HCT116 (cell line): Measurements from ENCODE around the gene RNASET2. TPM values are rescaled to one million over a fixed set of nuclear protein-coding genes. Genes with fewer than 3 reads are reported as not detected.
"Not testable (repeated sequence)": the region's sequence is repeated elsewhere in the genome, so short reads cannot be mapped to it uniquely, and the experiment has no call there.

Experiments used
- ATAC-seq: fragments of 200-7000 bp; cut with Tn5 transposase; 2 replicates; pipeline ENCODE4 v1.9.1; 2020; ENCODE audit warnings: mild to moderate bottlenecking, moderate library complexity
- BruUV-seq: library from RNA; stranded (reverse); fragments of 400-500 nt; replicated peaks from 2 replicates; lab custom pipeline; 2021; lab: Mats Ljungman, UMichigan
- CTCF ChIA-PET: fragments of 300-600 bp; sonication (Branson Sonifier 250); formaldehyde crosslinking; loops from one replicate; lab custom pipeline; 2021; ENCODE audit warnings: antibody characterized with exemption; lab: Charles Lee
- POLR2A ChIA-PET: fragments of 300-600, 350-600 bp; sonication (Branson Sonifier 250); formaldehyde crosslinking; loops from one replicate; lab custom pipeline; 2021; ENCODE audit warnings: antibody characterized with exemption; lab: Charles Lee
- RAD21 ChIA-PET, 2 experiments: fragments of 300-600 bp; sonication (Branson Sonifier 250); formaldehyde crosslinking; loops; one replicate each; lab custom pipeline; 2023; ENCODE audit warnings: low total read pairs in 2 of 2; ENCODE audit not compliant: uncharacterized antibody in 2 of 2, unreplicated experiment in 2 of 2, low non-redundant PET in 1 of 2; lab: Charles Lee
- DNase-seq: peaks from one replicate; pipeline ENCODE4 v3.0.0-alpha.2; 2010; ENCODE audit warnings: low read depth, low spot score
- H2AFZ ChIP-seq: fragments of 200-600 bp; shearing (Covaris generic), sonication (generic); 2 replicates; pipeline ENCODE4 v1.6.1; 2017; ENCODE audit warnings: low read depth, mixed run types, mixed read lengths, antibody characterized with exemption, low read length; ENCODE audit not compliant: poor library complexity, severe bottlenecking
- H3K27ac ChIP-seq: 2 replicates; pipeline ENCODE4 v1.5.1; 2012; ENCODE audit warnings: low read depth, low read length
- H3K27me3 ChIP-seq: fragments of 200-600 bp; sonication (generic); 2 replicates; pipeline ENCODE4 v1.6.1; 2016; ENCODE audit warnings: mixed run types, low read length, mixed read lengths; ENCODE audit not compliant: insufficient read depth
- H3K36me3 ChIP-seq, 2 experiments: fragments of 200-500 bp in 1 of 2; fragments of 200-600 bp in 1 of 2; sonication (Bioruptor generic) in 1 of 2; sonication (generic) in 1 of 2; 2 replicates each; pipeline versions ENCODE4 v1.5.1 to v1.6.1; 2014 to 2016; ENCODE audit warnings: low read length in 2 of 2, inconsistent platforms in 1 of 2, mixed read lengths in 1 of 2, mixed run types in 1 of 2; ENCODE audit not compliant: insufficient read depth in 2 of 2, control insufficient read depth in 1 of 2
- H3K4me1 ChIP-seq, 2 experiments: fragments of 200-600 bp in 1 of 2; sonication (generic) in 1 of 2; 2 replicates each; pipeline versions ENCODE4 v1.5.1 to v1.6.1; 2012 to 2017; ENCODE audit warnings: low read length in 2 of 2, inconsistent platforms in 1 of 2, mild to moderate bottlenecking in 1 of 2, mixed read lengths in 1 of 2, mixed run types in 1 of 2, moderate library complexity in 1 of 2; ENCODE audit not compliant: insufficient read depth in 2 of 2, control insufficient read depth in 1 of 2
- H3K4me2 ChIP-seq: fragments of 200-600 bp; sonication (generic); 2 replicates; pipeline ENCODE4 v1.6.1; 2017; ENCODE audit warnings: mixed run types, low read length, mixed read lengths
- H3K4me3 ChIP-seq, 2 experiments: fragments of 200-600 bp in 1 of 2; sonication (generic) in 1 of 2; replicated peaks in 1 of 2; 2 replicates each; pipeline ENCODE4 v1.5.1; 2011 to 2016; ENCODE audit warnings: low read length in 2 of 2, control low read depth in 1 of 2, low read depth in 1 of 2, mild to moderate bottlenecking in 1 of 2, mixed read lengths in 1 of 2, mixed run types in 1 of 2
- H3K79me2 ChIP-seq: fragments of 200-600 bp; sonication (generic); 2 replicates; pipeline ENCODE4 v1.6.1; 2017; ENCODE audit warnings: mild to moderate bottlenecking, mixed run types, low read length, moderate library complexity, mixed read lengths; ENCODE audit not compliant: insufficient read depth
- H3K9ac ChIP-seq: fragments of 200-600 bp; sonication (generic); 2 replicates; pipeline ENCODE4 v1.6.1; 2016; ENCODE audit warnings: low read length, mixed read lengths
- H3K9me2 ChIP-seq: fragments of 200-600 bp; sonication (generic), shearing (Covaris generic); 2 replicates; pipeline ENCODE4 v1.6.1; 2017; ENCODE audit warnings: mixed run types, mild to moderate bottlenecking, moderate library complexity; ENCODE audit not compliant: insufficient read depth
- H3K9me3 ChIP-seq, 2 experiments: fragments of 200-500 bp in 1 of 2; fragments of 200-600 bp in 1 of 2; sonication (Bioruptor generic) in 1 of 2; sonication (generic) in 1 of 2; 2 replicates each; pipeline ENCODE4 v1.6.1; 2014 to 2017; ENCODE audit warnings: low read length in 2 of 2, mixed read lengths in 2 of 2, inconsistent platforms in 1 of 2, low read depth in 1 of 2, mild to moderate bottlenecking in 1 of 2, mixed run types in 1 of 2, moderate library complexity in 1 of 2; ENCODE audit not compliant: control insufficient read depth in 1 of 2, insufficient read depth in 1 of 2
- H4K20me1 ChIP-seq: fragments of 200-600 bp; sonication (generic), shearing (Covaris generic); 2 replicates; pipeline ENCODE4 v1.6.1; 2017; ENCODE audit warnings: mixed run types, mild to moderate bottlenecking, moderate library complexity; ENCODE audit not compliant: insufficient read depth
- ELF1 ChIP-seq: IDR thresholded peaks from 2 replicates; pipeline ENCODE4 v1.6.1; 2012; ENCODE audit warnings: low read depth, borderline replicate concordance
- FOSL1 ChIP-seq: IDR thresholded peaks from 2 replicates; pipeline ENCODE4 v1.6.1; 2012; ENCODE audit warnings: low read depth
- JUND ChIP-seq: IDR thresholded peaks from 2 replicates; pipeline ENCODE4 v1.6.1; 2012
- POLR2AphosphoS5 ChIP-seq: IDR thresholded peaks from 2 replicates; pipeline ENCODE4 v1.6.1; 2011; ENCODE audit warnings: mild to moderate bottlenecking, low read depth, low read length, moderate library complexity
- SIN3A ChIP-seq: IDR thresholded peaks from 2 replicates; pipeline ENCODE4 v1.6.1; 2012; ENCODE audit warnings: low read depth
- ZFX ChIP-seq: fragments of 450-650 bp; IDR thresholded peaks from 2 replicates; pipeline ENCODE4 v1.6.1; 2017
- intact Hi-C: fragments of 100-400 bp; cut with micrococcal nuclease; formaldehyde crosslinking; loops from 2 replicates; pipeline ENCODE4 v1.10.0; 2022
- total RNA-seq: library from RNA; stranded (reverse); gene quantifications from one replicate; pipeline ENCODE4 v1.2.1, GENCODE V29; 2021; ENCODE audit not compliant: unreplicated experiment
- TF ChIP-seq, protein P1 (sequence below): IDR thresholded peaks from 2 replicates; pipeline ENCODE4 v1.6.1; 2012
- TF ChIP-seq, protein P2 (sequence below), 3 experiments: fragments of 200-600 bp in 1 of 3; sonication (generic) in 1 of 3; IDR thresholded peaks in 2 of 3; conservative IDR thresholded peaks in 1 of 3; 2 replicates each; pipeline ENCODE4 v1.5.1; 2012 to 2017; ENCODE audit warnings: low read depth in 2 of 3, low read length in 2 of 3, antibody characterized with exemption in 1 of 3, borderline replicate concordance in 1 of 3, control low read depth in 1 of 3, mild to moderate bottlenecking in 1 of 3, mixed read lengths in 1 of 3, mixed run types in 1 of 3, moderate library complexity in 1 of 3; ENCODE audit not compliant: insufficient read depth in 1 of 3

RNASET2 gene
- total RNA-seq, 1 experiment from 2014 or later: 32.8 TPM

DNA sequence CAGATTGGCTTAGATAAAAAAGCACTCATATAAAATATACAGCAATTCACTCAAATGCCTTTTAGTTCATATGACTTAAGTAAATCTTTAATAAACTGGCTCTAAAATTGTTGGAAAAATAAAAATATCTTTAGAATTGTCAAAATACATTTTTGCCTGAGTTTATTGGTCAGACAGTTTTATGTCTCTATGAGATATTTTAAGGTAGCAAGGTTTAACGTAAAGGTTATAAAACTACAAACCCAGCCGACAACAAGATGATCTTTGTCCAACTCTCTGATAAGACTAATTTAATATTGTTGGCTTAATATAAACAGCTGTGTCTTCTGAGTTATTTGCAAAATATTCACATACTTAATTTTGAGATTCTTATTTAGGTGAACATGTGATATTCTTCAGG, 39.5 kb downstream of the RNASET2 start:
- ATAC-seq (no peak), DNase-seq (no peak)
- no peaks in the 10 kb centered on the region for H3K4me1 ChIP-seq
- POLR2A ChIA-PET: no interaction called here
- no peak overlapping the region for H2AFZ ChIP-seq
- no peak overlapping the region for H3K9ac ChIP-seq
- H3K9me3 ChIP-seq: no peaks in the 10 kb centered on the region
- CTCF ChIA-PET: no interaction called here
- H3K79me2 ChIP-seq: no peaks in the 10 kb centered on the region
- TF ChIP-seq, protein P1, sequence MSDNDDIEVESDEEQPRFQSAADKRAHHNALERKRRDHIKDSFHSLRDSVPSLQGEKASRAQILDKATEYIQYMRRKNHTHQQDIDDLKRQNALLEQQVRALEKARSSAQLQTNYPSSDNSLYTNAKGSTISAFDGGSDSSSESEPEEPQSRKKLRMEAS: no peak
- TF ChIP-seq ELF1 (no peak), FOSL1 (no peak), SIN3A (no peak), ZFX (no peak), POLR2AphosphoS5 (no peak), JUND (no peak)
- TF ChIP-seq, protein P2, sequence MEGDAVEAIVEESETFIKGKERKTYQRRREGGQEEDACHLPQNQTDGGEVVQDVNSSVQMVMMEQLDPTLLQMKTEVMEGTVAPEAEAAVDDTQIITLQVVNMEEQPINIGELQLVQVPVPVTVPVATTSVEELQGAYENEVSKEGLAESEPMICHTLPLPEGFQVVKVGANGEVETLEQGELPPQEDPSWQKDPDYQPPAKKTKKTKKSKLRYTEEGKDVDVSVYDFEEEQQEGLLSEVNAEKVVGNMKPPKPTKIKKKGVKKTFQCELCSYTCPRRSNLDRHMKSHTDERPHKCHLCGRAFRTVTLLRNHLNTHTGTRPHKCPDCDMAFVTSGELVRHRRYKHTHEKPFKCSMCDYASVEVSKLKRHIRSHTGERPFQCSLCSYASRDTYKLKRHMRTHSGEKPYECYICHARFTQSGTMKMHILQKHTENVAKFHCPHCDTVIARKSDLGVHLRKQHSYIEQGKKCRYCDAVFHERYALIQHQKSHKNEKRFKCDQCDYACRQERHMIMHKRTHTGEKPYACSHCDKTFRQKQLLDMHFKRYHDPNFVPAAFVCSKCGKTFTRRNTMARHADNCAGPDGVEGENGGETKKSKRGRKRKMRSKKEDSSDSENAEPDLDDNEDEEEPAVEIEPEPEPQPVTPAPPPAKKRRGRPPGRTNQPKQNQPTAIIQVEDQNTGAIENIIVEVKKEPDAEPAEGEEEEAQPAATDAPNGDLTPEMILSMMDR (IDR thresholded peaks at IDR 0.05 in 2 of 3, conservative IDR thresholded peaks at IDR 0.05 in 1 of 3; ENCODE audit: borderline replicate concordance in 1 of 3, insufficient read depth in 1 of 3, low read depth in 2 of 3, low read length in 2 of 3): no peak
- intact Hi-C loops: loop anchor here (5.0 kb wide), 1 partner anchor 90 kb away; no protein-coding TSS in a partner anchor
- no TSS peak for BruUV-seq
- no peaks in the 10 kb centered on the region for H3K36me3 ChIP-seq
- no peak overlapping the region for H3K4me3 ChIP-seq
- H4K20me1 ChIP-seq: no peaks in the 10 kb centered on the region
- RAD21 ChIA-PET: no interaction called here
- no peak overlapping the region for H3K4me2 ChIP-seq
- no peaks in the 10 kb centered on the region for H3K27me3 ChIP-seq
- H3K27ac ChIP-seq: no peak overlapping the region
- no peaks in the 10 kb centered on the region for H3K9me2 ChIP-seq

DNA sequence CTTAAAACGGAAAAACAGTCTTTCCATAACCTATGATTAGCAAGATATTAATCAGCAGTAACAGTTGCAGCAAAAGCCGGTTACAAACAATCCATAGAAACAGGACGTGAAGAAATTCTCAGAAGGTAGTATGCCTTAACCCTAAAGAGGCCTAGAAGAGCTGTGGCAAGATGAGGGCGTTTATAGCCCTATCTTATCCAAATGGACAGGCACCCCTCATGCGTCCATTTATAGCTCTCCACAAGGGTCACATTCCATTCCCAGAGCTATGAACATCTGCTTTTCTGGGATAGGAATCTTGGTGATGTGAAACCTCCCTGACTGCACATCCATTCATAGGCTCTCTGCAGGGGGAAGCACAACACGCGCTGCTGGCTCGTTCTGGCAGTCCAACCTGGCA, 40.9 kb downstream of the RNASET2 start:
- ATAC-seq, H3K27ac ChIP-seq, POLR2A ChIA-PET, BruUV-seq, CTCF ChIA-PET, DNase-seq, H4K20me1 ChIP-seq, H3K4me3 ChIP-seq, H3K4me1 ChIP-seq, H3K79me2 ChIP-seq, H3K36me3 ChIP-seq, H3K27me3 ChIP-seq, H2AFZ ChIP-seq, H3K9ac ChIP-seq, RAD21 ChIA-PET, H3K4me2 ChIP-seq, H3K9me2 ChIP-seq, H3K9me3 ChIP-seq: not testable (repeated sequence)
- intact Hi-C loops: loop anchor here (5.0 kb wide), 1 partner anchor 88 kb away; no protein-coding TSS in a partner anchor

DNA sequence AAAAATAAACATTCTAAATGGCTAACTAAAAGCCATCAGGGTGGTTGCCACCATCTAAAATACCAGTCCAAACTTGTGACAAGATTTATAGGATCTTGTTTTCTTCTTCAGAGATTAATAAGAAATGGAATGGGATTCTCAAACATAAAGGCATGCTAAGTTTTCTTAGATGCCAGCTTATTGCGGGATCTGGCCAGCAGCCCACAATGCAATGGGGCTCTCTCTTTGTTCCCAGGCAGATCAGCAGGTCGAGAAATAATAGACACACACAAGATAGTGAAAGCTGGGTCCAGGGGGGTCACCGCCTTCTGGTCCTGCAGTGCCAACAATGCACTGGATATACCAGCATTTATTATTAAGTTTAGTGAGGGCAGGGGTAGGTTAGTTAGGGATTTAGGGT, 41.4 kb downstream of the RNASET2 start:
- H3K4me3 ChIP-seq, POLR2A ChIA-PET, H3K4me2 ChIP-seq, H3K27me3 ChIP-seq, H3K36me3 ChIP-seq, RAD21 ChIA-PET, H3K9me3 ChIP-seq, H4K20me1 ChIP-seq, DNase-seq, H3K79me2 ChIP-seq, H3K27ac ChIP-seq, H3K9ac ChIP-seq, H2AFZ ChIP-seq, ATAC-seq, H3K9me2 ChIP-seq, CTCF ChIA-PET, BruUV-seq: not testable (repeated sequence)
- intact Hi-C loops: loop anchor here (5.0 kb wide), 1 partner anchor 88 kb away; no protein-coding TSS in a partner anchor
- H3K4me1 ChIP-seq: peaks cover 2 to 11% of the 10 kb centered on the region in 2 experiments; a peak in 3 of 4 replicates
